GM18502 (cell line): ENCODE data around the gene GABRR3.
A peak's percentile ranks its signal among the peaks of the same experiment; 100 is the strongest.

Experiments
- ATAC-seq: cut with Tn5 transposase; IDR thresholded peaks from one replicate; pipeline ENCODE4 v1.9.1; 2021; ENCODE audit warnings: mild to moderate bottlenecking; ENCODE audit not compliant: unreplicated experiment, poor library complexity

Gene GABRR3

GRCh38 chr3:98035208-98035607, at the start of gene GABRR3:
TSS of gene GABRR3 (minus strand) at chr3:98035315. CDS start at chr3:98034987, 328 bp downstream.
- ATAC-seq: no peak

DNA sequence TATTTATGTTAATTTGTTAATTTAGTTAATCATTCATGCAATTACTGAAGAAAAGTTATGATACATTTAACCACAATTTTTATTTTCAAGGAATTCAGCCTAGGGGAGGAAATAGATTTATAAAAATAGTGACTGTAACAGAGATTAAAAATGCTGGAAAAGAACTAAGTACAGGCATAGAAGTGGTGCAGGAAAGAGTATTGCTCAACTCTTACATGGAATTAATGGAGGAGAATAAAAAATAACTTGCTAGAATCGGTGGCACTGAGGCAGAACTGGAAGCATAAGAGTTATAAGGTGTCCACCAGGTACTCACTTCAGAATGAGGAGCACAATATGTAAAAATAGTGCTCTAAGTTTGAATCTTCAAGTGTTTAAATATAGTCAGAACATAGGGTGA, 38.4 kb upstream of the GABRR3 start:
- no peak for ATAC-seq

GRCh38 chr3:98070840-98071239, 35.7 kb upstream of the GABRR3 start:
- ATAC-seq: no peak

- ATAC-seq: no peak
Measured at GRCh38 chr3:98068824-98069223, 33.7 kb upstream of the GABRR3 start.

GRCh38 chr3:98058244-98058960, 23.3 kb upstream of the GABRR3 start:
- no peak for ATAC-seq

DNA sequence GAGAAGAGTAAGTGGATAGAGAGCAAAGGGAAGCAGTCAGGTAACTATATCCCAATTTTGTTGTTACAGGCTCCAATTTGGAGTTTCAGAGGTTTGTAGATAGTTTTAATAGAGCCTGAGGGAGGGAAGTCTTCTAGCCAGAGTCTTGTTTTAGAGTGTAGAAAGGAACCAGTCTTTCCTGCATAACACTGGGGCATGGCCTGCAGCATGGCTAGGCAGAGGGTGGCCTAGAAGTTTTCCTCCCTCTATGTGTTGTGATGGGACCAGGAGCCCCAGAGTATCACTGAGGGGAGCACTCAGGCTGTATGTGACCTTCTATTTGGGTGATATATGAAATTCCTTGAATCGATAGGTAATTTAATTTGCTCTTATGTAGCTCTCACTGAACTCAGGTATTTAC, 22.5 kb upstream of the GABRR3 start:
- no peak for ATAC-seq

DNA sequence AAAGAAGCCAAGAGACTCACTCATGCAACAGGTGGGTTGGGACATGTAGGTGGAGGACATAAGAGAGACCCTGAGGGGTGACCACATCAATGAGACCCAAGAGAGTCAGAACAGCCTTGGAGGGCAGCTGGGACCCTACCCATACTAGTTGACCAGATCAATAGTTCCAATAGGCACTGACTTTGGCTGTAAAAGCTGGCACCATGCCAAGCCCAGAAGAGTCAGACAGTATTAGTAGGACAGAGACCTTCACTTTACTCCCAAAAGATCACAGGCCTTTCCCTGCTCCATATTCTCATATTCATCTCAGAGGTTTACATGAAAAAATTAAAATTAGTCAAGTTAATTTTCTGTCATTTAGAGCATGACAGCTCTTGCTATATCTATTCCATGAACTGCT, 20.9 kb upstream of the GABRR3 start:
- no peak for ATAC-seq

DNA sequence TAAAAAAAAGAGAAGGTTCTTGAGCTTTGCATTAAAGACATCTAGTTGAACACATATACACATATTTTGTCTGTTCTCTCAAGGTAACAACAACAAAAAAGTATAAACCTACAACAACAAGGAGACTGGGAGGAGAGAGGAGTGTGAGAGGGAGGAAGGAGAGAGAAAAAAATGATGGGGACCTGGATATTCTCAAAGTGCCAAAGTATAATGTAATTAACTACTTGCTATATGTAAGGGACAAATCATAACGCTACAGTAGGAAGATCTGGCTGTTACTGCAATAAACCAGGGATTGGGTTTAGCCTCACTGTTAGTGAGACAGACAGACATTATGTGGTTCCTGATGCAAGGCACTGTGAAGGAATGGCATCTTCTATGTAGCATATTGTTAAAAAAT, 14.2 kb upstream of the GABRR3 start:
- ATAC-seq: no peak

DNA sequence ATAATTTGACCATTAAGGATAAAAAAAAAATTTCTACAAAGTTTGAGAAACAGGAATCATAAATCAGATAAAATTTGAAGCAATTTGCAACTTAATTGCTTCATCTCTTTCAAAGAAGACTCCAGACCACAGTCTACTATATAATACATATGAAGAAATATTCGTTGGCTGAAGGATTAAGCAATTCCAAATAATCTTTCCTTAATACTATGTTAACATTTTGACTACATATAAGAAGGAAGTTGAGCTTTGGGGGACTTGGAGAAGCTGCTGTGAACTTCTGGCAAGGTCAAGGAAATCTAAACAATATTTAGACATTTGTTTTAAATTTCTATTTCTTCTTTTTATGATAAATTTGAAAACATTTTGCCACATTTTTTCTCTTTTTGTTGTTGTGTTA, 13.5 kb upstream of the GABRR3 start:
- no peak for ATAC-seq

GRCh38 chr3:98041350-98041749, 6.2 kb upstream of the GABRR3 start:
- ATAC-seq: no peak

DNA sequence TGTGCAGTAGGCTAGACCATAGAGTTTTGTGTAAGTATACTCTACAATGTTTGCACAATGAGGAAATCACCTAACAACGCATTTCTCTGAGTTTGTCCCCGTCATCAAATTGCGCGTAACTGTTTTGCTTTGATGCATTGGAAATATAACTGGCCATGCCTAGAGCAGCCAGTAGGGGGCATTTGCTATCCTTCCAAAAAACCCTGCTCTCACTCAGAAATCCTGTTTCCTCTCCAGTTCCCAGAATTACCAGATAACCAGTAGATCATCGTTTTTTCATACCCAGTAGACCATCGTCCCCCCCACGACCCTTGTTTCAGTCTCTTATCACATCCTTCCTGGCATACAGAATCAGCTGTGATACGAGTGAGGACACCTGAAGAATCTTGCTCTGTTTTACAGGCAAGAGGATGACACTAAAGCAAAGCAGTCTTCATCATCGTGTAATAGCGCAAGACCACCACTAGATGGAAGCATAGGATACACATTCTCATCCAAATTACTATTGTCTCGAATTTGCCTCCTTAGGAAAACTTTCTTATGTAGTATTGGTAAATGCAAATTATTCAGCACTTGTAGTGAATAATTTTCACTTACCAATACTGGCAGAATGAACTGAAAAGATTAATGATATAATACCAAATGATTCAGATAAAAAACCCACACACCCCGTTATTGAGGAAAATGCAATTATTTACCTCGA, 4.4 kb upstream of the GABRR3 start:
- peak; percentile 97 for ATAC-seq

GRCh38 chr3:98038876-98039275, 3.8 kb upstream of the GABRR3 start:
- ATAC-seq: peak; percentile 8

DNA sequence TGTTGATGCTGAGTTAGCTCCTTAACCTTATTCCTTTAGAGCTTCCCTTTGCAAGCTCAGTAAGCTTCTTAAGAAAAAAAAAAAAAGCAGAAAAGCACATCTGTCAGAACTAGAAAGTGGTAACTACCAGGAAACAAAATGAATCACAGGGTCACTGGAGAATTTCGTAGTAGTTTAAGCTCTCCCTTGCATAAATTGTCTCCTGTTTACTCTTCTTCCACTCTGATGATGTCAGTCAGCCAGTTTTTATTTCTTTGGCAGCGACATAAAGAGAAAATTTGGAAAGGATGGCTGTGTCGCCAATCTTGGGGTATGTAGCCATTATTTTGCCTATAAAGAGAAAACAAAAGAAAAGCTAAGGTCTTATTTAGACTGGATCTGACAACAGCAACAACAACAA, 3.2 kb upstream of the GABRR3 start:
- no peak for ATAC-seq

DNA sequence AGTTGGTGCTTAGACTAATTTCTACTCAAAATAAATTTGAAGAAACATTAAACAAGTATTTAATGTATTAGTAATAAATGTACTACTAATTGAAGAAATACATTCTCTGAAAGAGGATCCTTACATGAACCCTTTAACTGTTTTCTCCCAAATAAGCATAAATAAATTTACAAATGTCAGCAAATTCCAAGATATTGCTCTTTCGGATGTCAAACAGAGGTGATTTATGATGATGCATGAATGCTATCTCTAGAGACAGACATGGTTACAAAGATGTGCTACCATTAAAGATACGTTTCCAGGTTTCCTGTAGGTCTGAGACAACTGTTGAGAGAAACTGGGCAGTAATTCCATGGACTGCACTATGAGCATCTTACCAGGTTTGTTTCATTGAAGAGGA, 629 bp downstream of the GABRR3 start:
- no peak for ATAC-seq

GRCh38 chr3:98034036-98034435, 1.1 kb downstream of the GABRR3 start:
- ATAC-seq: no peak

DNA sequence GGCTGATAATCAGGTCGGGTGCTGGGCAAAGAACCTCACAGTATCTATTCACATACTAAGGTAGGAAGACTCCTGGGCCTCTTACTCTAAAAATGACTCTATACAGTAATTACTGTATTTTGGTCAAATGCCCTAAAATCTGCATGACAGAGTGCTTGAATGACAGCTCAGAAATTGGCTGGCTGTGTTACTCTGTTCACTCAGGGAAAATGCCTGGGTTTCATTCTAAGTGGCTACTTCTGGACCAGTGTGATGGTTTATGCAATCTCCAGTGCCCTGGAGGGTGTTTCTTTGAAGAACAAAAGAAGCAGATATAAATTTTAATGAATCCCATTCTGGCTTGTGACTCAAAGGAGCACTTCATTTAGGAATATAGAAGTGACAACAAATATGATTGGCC, 2.2 kb downstream of the GABRR3 start:
- no peak for ATAC-seq

DNA sequence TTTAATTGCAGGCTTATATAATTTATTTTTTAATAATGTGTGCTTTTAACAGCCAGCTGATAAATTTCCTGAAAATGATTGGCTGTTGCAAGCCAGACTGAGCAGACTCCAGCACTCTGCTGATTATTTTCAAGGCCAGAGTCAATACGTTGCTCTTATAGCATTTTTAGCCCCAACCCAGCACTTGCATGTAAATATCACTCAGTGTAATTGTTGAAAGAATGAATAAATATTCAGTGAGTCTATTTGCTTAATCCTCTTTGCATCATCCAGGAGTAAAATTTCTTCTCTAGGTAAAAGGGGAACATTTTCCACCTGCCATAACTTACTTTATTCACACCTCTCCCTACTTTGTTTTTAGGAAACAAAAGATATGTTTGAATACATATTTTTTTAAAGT, 2.9 kb downstream of the GABRR3 start:
- ATAC-seq: no peak

GRCh38 chr3:98029083-98029482, 6.0 kb downstream of the GABRR3 start:
- ATAC-seq: no peak

- ATAC-seq: no peak
Measured at GRCh38 chr3:98027085-98027446, 8.0 kb downstream of the GABRR3 start.

- ATAC-seq: no peak
Measured at GRCh38 chr3:98026425-98027084, 8.6 kb downstream of the GABRR3 start.

GRCh38 chr3:98025392-98025945, 9.6 kb downstream of the GABRR3 start:
- ATAC-seq: no peak
